Measurements from ENCODE around the gene VAV3.

DNA sequence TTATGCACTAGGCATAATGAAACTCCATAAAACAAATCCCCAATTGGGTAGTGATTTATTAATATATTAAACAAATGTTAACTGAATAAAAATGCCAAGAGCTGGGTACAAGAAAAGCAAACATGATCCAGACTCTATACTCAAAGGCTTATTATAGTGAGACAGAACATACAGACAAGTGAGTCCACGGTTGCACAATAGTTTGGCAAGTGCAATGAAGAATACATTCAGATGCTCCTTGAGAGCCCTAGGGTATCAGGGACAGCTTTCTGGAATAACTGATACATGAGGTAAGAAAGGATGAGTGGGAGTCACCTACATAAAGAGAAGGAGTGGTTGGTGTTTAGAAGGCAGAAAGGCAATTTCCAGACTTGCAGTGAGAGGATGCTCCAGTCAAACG lies 85.1 kb downstream of the VAV3 start:
- no peak for TF ChIP-seq POLR2AphosphoS5 (IDR thresholded peaks at IDR 0.05)
- TF ChIP-seq, protein P1, sequence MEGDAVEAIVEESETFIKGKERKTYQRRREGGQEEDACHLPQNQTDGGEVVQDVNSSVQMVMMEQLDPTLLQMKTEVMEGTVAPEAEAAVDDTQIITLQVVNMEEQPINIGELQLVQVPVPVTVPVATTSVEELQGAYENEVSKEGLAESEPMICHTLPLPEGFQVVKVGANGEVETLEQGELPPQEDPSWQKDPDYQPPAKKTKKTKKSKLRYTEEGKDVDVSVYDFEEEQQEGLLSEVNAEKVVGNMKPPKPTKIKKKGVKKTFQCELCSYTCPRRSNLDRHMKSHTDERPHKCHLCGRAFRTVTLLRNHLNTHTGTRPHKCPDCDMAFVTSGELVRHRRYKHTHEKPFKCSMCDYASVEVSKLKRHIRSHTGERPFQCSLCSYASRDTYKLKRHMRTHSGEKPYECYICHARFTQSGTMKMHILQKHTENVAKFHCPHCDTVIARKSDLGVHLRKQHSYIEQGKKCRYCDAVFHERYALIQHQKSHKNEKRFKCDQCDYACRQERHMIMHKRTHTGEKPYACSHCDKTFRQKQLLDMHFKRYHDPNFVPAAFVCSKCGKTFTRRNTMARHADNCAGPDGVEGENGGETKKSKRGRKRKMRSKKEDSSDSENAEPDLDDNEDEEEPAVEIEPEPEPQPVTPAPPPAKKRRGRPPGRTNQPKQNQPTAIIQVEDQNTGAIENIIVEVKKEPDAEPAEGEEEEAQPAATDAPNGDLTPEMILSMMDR (IDR thresholded peaks at IDR 0.05): no peak
